ENCODE data around the gene RPL27A. TPM values are rescaled to one million over a fixed set of nuclear protein-coding genes. Genes with fewer than 3 reads are reported as not detected.

Gene RPL27A
- polyA plus RNA-seq, 1 of the 3 experiments (the other 2 are of a cell fraction) = 1,162 TPM

DNA sequence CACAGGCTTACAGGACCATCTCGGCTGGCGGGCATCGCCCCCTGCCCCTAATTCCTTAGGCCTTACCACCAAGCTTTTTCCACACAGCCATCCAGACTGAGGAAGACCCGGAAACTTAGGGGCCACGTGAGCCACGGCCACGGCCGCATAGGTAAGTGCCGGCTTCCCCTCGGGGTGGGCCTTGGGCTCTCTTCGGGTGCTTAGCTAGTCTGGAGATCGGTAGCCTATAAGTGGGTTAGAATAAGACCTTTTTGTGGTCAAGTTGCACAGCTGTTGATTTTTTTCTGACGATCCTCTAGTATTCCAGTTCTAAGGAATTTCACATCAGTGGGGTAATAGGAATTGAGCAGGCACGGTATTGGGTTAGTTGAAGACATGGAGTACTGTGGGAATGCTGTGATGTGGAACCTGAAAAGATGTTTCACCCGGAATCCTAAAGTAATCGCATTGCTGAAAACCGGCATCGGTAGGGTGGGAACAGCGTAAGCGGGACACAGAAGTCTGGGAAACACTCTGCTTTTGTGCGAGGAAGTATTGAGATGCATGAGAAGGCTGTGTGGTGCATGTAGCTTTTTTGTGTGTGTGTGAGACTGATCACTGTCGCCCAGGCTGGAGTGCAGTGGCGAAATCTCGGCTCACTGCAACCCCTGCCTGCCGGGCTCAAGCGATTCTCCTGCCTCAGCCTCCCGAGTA lies 669 bp downstream of the RPL27A start (continued):
- TF ChIP-seq CHD2 (IDR thresholded peaks at IDR 0.05; ENCODE audit: low read length, partially characterized antibody) = no peak
- TF ChIP-seq, protein P1, sequence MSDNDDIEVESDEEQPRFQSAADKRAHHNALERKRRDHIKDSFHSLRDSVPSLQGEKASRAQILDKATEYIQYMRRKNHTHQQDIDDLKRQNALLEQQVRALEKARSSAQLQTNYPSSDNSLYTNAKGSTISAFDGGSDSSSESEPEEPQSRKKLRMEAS (IDR thresholded peaks at IDR 0.05; ENCODE audit: low read depth) = no peak
- TF ChIP-seq, protein P2, sequence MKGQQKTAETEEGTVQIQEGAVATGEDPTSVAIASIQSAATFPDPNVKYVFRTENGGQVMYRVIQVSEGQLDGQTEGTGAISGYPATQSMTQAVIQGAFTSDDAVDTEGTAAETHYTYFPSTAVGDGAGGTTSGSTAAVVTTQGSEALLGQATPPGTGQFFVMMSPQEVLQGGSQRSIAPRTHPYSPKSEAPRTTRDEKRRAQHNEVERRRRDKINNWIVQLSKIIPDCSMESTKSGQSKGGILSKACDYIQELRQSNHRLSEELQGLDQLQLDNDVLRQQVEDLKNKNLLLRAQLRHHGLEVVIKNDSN (IDR thresholded peaks at IDR 0.05; ENCODE audit: borderline replicate concordance, low read depth) = 0 out of 2 replicates have a peak, but pooled peaks have one; percentile 9
- TF ChIP-seq MXI1 (IDR thresholded peaks at IDR 0.05; ENCODE audit: low read depth, low read length) = peak; percentile 44; the same call in 1 of the 2 replicates
- TF ChIP-seq FOXJ3 (CRISPR knock-in tag; IDR thresholded peaks at IDR 0.05) = no peak
- TF ChIP-seq, protein P3, sequence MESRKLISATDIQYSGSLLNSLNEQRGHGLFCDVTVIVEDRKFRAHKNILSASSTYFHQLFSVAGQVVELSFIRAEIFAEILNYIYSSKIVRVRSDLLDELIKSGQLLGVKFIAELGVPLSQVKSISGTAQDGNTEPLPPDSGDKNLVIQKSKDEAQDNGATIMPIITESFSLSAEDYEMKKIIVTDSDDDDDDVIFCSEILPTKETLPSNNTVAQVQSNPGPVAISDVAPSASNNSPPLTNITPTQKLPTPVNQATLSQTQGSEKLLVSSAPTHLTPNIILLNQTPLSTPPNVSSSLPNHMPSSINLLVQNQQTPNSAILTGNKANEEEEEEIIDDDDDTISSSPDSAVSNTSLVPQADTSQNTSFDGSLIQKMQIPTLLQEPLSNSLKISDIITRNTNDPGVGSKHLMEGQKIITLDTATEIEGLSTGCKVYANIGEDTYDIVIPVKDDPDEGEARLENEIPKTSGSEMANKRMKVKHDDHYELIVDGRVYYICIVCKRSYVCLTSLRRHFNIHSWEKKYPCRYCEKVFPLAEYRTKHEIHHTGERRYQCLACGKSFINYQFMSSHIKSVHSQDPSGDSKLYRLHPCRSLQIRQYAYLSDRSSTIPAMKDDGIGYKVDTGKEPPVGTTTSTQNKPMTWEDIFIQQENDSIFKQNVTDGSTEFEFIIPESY (IDR thresholded peaks at IDR 0.05; ENCODE audit: borderline replicate concordance, low read depth) = no peak
- TF ChIP-seq POLR2AphosphoS5 (IDR thresholded peaks at IDR 0.05; ENCODE audit: low read depth, low read length) = 0 out of 2 replicates have a peak, but pooled peaks have one; percentile 6
- TF ChIP-seq, protein P4, sequence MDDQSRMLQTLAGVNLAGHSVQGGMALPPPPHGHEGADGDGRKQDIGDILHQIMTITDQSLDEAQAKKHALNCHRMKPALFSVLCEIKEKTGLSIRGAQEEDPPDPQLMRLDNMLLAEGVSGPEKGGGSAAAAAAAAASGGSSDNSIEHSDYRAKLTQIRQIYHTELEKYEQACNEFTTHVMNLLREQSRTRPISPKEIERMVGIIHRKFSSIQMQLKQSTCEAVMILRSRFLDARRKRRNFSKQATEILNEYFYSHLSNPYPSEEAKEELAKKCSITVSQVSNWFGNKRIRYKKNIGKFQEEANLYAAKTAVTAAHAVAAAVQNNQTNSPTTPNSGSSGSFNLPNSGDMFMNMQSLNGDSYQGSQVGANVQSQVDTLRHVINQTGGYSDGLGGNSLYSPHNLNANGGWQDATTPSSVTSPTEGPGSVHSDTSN (IDR thresholded peaks at IDR 0.05) = no peak

DNA sequence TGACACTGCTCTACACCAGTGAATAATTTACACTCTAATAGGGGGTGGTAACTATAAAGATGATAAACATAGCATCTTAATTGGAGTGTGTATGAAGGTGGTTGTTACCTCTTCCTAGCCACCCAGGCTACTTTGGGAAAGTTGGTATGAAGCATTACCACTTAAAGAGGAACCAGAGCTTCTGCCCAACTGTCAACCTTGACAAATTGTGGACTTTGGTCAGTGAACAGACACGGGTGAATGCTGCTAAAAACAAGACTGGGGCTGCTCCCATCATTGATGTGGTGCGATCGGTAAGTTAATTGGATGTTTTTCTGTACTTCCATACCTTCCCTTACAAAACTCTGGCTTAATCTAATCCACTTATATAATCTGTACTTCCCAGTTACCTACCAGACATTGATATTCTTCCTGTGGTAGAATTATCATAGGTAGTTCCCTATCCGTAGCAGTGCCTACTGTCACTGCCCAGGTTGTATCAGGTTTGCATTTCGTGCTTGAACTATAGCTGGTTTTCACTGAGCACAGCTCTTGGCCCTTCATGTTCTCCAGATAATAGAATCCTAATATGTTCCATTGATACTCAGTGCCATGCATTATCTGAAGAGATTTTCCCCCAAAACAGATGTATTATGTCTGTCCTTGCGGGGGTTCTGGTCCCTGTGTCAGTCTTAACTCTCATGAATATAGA lies 2.2 kb downstream of the RPL27A start:
- Histone ChIP-seq H3K27ac (ENCODE audit: low read depth in 2 of 2, low read length in 1 of 2) (peak overlapping the region; percentile 48 to 90), H3K9me2 (no peaks in the 10 kb centered on the region), H3K36me3 (replicated peaks in 1 of 2; ENCODE audit: control insufficient read depth in 1 of 2, insufficient read depth in 2 of 2, low read length in 1 of 2) (peaks cover 41 to 53% of the 10 kb centered on the region in 2 experiments), H4K20me1 (ENCODE audit: insufficient read depth) (peaks cover 15% of the 10 kb centered on the region), H3K4me2 (peak overlapping the region; percentile 89), H2AFZ (ENCODE audit: low read depth) (no peak overlapping the region), H3K27me3 (ENCODE audit: insufficient read depth) (no peaks in the 10 kb centered on the region), H3K4me1 (ENCODE audit: control insufficient read depth in 1 of 2, insufficient read depth in 2 of 2, low read depth in 1 of 2, low read length in 1 of 2) (peaks cover 21 to 32% of the 10 kb centered on the region in 2 experiments; a peak in 3 of 4 replicates), H3K9ac (peak overlapping the region; percentile 100), H3K9me3 (no peaks in the 10 kb centered on the region), H3K4me3 (ENCODE audit: low read depth in 2 of 2, low read length in 1 of 2) (peak overlapping the region; percentile 95 to 99; a peak in 3 of 4 replicates), H3F3A (replicated peaks; ENCODE audit: insufficient read depth) (peaks cover 57% of the 10 kb centered on the region), H3K79me2 (ENCODE audit: insufficient read depth) (peaks cover 52% of the 10 kb centered on the region)
- POLR2A ChIA-PET = no interaction called here
- DNase-seq = no peak
- TF ChIP-seq POLR2AphosphoS5 (IDR thresholded peaks at IDR 0.05; ENCODE audit: low read depth, low read length) = no peak
- CTCF ChIA-PET = no interaction called here
- 82% methylated on average over 6 of the region's 6 CpGs for WGBS (ENCODE audit: low lambda C conversion rate)
